HFF-Myc (cell line): ENCODE results near the gene GTF3C4.

Experiments used
- DNase-seq: peaks from one replicate; pipeline ENCODE4 v3.0.0-alpha.2; 2011; ENCODE audit warnings: low read depth; ENCODE audit errors: extremely low read depth
- H3K4me3 ChIP-seq: replicated peaks from 2 replicates; pipeline ENCODE4 v1.5.1; 2011; ENCODE audit warnings: low read depth, mild to moderate bottlenecking, control low read depth, low read length
- CTCF ChIP-seq: IDR thresholded peaks from 2 replicates; pipeline ENCODE4 v1.5.1; 2012; ENCODE audit warnings: mild to moderate bottlenecking, low read depth, low read length, control low read depth; ENCODE audit errors: missing control alignments

The GTF3C4 gene

DNA sequence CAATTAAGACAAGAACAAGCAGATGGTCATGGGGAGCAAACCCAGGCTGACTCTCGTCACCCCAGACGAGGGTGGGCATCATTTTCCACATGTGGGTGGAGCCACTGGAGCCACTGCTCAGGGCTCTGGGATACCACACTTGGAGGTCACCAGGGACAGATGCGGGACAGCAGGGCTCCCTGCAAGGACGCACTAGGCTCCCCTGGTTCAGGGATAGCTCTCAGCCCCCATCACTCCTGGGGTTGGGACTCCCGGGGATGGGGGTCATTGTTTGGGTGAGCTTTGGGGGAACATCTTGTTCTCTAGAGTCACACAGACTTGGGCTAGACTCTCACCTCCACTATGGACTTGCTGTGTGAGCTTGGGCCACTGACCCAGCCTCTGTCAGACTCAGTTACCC is 57.8 kb downstream of the GTF3C4 start:
- no peak overlapping the region for H3K4me3 ChIP-seq
- TF ChIP-seq CTCF: no peak
- no peak for DNase-seq

GRCh38 chr9:132728497-132728896 is 58.2 kb downstream of the GTF3C4 start:
- no peak overlapping the region for H3K4me3 ChIP-seq
- no peak for TF ChIP-seq CTCF
- DNase-seq: no peak

DNA sequence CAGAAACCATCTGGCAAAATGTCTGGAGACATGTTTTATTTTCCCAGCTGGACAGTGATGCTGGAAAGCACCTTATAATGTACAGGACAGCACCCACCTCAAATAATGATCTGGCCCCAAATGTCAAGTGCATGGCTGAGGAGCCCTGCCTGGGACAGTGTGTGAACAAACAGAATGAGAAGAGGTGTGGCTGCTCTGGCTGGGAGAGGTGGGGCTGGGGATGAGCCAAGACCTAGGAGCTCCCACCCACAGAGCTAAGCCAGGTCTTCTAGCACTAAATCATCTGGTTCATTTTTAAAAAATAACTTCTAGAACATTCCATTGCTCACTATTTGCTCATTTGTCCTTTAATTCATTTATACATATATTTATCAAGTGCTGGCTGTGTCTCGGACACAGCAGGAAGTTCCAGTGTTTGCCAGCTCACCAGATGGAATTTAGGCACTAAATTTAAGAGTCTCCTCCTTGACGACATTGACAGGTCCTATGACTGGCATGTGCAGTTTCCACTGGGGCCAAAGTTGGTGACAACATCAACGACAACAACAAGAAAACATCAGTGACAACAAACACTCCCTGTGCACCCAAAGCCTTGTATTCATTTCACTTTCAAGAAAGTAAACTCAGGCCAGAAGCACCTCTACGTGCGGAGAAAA is 59.1 kb downstream of the GTF3C4 start:
- DNase-seq: no peak
- no peak overlapping the region for H3K4me3 ChIP-seq
- TF ChIP-seq CTCF: no peak

DNA sequence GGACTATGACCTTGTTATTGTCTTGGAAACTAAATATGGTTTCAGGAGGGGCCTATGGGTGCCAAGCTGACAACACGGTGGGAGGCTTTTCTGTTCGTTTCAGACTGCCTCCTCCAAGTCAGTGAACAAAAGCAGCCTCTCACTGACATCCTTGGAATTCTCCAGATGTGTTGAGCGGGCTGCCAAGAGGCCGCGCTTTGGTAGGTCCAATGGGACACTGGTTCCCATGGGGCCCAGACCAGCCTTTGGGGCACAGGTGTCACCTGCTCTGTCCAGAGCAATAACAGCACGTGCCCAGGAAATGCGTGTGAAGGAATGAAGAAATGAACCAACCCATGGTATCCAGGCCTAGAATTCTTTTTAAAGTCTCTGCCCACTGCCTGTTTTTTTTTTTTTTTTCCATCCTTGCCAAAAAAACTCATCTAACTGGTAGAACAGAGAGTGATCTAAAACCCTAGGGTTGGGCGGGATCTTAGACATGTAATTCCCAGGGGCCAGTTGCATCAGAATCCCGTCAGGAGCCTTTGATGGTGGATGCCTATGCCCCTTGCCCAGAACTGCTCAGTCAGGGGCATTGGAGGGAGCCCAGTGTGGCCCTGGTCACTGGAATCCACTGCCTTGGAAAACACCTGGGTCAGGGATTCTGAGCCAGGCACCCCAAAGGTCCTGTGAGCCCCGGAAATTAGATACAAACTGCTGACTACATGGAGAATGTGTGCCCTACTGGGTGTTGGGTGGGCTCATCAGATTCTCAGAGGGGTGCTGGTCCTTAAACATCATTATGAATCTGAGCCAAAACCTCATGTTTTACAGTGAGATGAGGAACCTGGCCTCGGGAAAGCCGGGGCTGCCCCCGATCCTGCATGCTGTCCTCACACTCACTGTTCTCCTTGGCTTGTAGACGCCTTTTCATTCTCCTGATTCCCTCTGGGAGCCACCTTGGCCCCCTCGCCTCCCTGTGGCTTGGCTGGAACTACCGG is 60.1 kb downstream of the GTF3C4 start:
- DNase-seq: no peak
- H3K4me3 ChIP-seq: no peak overlapping the region
- TF ChIP-seq CTCF: no peak

- TF ChIP-seq CTCF: no peak
- no peak overlapping the region for H3K4me3 ChIP-seq
- no peak for DNase-seq
Observed at GRCh38 chr9:132731230-132731629, 61.0 kb downstream of the GTF3C4 start.

- no peak for DNase-seq
- TF ChIP-seq CTCF: no peak
- H3K4me3 ChIP-seq: no peak overlapping the region
Observed at GRCh38 chr9:132732326-132733259, 62.3 kb downstream of the GTF3C4 start.
